GM12873 (cell line): Measurements from ENCODE around the gene GPC6.

Experiments
- CTCF ChIP-seq: IDR thresholded peaks from 2 replicates; pipeline ENCODE4 v1.5.1; 2012; ENCODE audit warnings: low read depth, mild to moderate bottlenecking, moderate library complexity, low read length, control low read depth; ENCODE audit not compliant: insufficient read depth; ENCODE audit errors: missing control alignments

Gene GPC6

GRCh38 chr13:94140027-94140426, 913.4 kb downstream of the GPC6 start:
- no peak for TF ChIP-seq CTCF

- TF ChIP-seq CTCF, result no peak
Measured at GRCh38 chr13:94140511-94140910, 913.9 kb downstream of the GPC6 start.

GRCh38 chr13:94143624-94144350, 917.2 kb downstream of the GPC6 start:
- no peak for TF ChIP-seq CTCF

GRCh38 chr13:94145966-94146365, 919.4 kb downstream of the GPC6 start:
- TF ChIP-seq CTCF, result no peak

- no peak for TF ChIP-seq CTCF
Measured at GRCh38 chr13:94153586-94153985, 927.0 kb downstream of the GPC6 start.

GRCh38 chr13:94154367-94154766, 927.8 kb downstream of the GPC6 start:
- TF ChIP-seq CTCF, result no peak

GRCh38 chr13:94157705-94158218, 931.2 kb downstream of the GPC6 start:
- TF ChIP-seq CTCF, result no peak
